Fibroblast of lung (primary cell): Measurements from ENCODE around the gene TMEM187. TPM values are rescaled to one million over a fixed set of nuclear protein-coding genes. Genes with fewer than 3 reads are reported as not detected.

ENCODE experiments used
- DNase-seq, 2 donors: peaks; one replicate each; pipeline versions ENCODE4 v3.0.0 to v3.0.0-alpha.2; 2010; ENCODE audit warnings: low read depth in 2 of 2
- H2AFZ ChIP-seq: 2 replicates; pipeline ENCODE4 v1.5.1; 2012; ENCODE audit warnings: low read length, control low read depth, inconsistent platforms
- H3K27ac ChIP-seq: 2 replicates; pipeline ENCODE4 v1.5.1; 2011; ENCODE audit warnings: low read length, control low read depth; ENCODE audit not compliant: insufficient read depth
- H3K27me3 ChIP-seq: 2 replicates; pipeline ENCODE4 v1.5.1; 2011; ENCODE audit warnings: mild to moderate bottlenecking, low read length; ENCODE audit not compliant: control insufficient read depth, insufficient read depth
- H3K36me3 ChIP-seq: 2 replicates; pipeline ENCODE4 v1.5.1; 2011; ENCODE audit warnings: low read length; ENCODE audit not compliant: control insufficient read depth, insufficient read depth
- H3K4me1 ChIP-seq: 2 replicates; pipeline ENCODE4 v1.5.1; 2011; ENCODE audit warnings: low read length; ENCODE audit not compliant: control insufficient read depth, insufficient read depth; ENCODE audit errors: extremely low read depth
- H3K4me2 ChIP-seq: 2 replicates; pipeline ENCODE4 v1.5.1; 2011; ENCODE audit warnings: low read length, control low read depth; ENCODE audit not compliant: insufficient read depth; ENCODE audit errors: extremely low read depth
- H3K4me3 ChIP-seq, 4 experiments: fragments of 200-600 bp in 1 of 4; sonication (generic) in 1 of 4; replicated peaks in 1 of 4; 2 replicates each; pipeline ENCODE4 v1.5.1; 2011 to 2016; ENCODE audit warnings: low read length in 4 of 4, low read depth in 3 of 4, mild to moderate bottlenecking in 3 of 4, control low read depth in 2 of 4, inconsistent platforms in 1 of 4, mixed read lengths in 1 of 4; ENCODE audit not compliant: insufficient read depth in 1 of 4; ENCODE audit errors: control extremely low read depth in 1 of 4
- H3K79me2 ChIP-seq: 2 replicates; pipeline ENCODE4 v1.5.1; 2012; ENCODE audit warnings: mild to moderate bottlenecking, low read length, inconsistent platforms; ENCODE audit not compliant: control insufficient read depth, insufficient read depth
- H3K9ac ChIP-seq: 2 replicates; pipeline ENCODE4 v1.5.1; 2011; ENCODE audit warnings: mild to moderate bottlenecking, low read length, control low read depth; ENCODE audit not compliant: insufficient read depth
- H3K9me3 ChIP-seq: 2 replicates; pipeline ENCODE4 v1.5.1; 2012; ENCODE audit warnings: low read depth, low read length; ENCODE audit not compliant: control insufficient read depth, insufficient read depth
- H4K20me1 ChIP-seq: 2 replicates; pipeline ENCODE4 v1.5.1; 2011; ENCODE audit warnings: low read length; ENCODE audit not compliant: control insufficient read depth, insufficient read depth; ENCODE audit errors: extremely low read depth
- CTCF ChIP-seq, 2 donors: IDR thresholded peaks in 1 of 2; conservative IDR thresholded peaks in 1 of 2; 1 replicate in 1 of 2; 2 replicates in 1 of 2; pipeline ENCODE4 v1.5.1; 2011 to 2012; ENCODE audit warnings: low read length in 2 of 2, control low read depth in 1 of 2, inconsistent platforms in 1 of 2, low read depth in 1 of 2, mild to moderate bottlenecking in 1 of 2
- EZH2 ChIP-seq: IDR thresholded peaks from 2 replicates; pipeline ENCODE4 v1.5.1; 2012; ENCODE audit warnings: low read length, control low read depth, mild to moderate bottlenecking; ENCODE audit errors: missing control alignments
- polyA plus RNA-seq, 2 donors: library from polyadenylated mRNA; depleted of rRNA in 1 of 2; stranded (reverse) in 1 of 2; unstranded in 1 of 2; fragments of >200 nt; gene quantifications; 2 replicates each; pipeline ENCODE4 v1.2.1, GENCODE V29; 2011 to 2012; ENCODE audit warnings: missing spikeins in 1 of 2
- total RNA-seq: library from RNA; depleted of rRNA; stranded (reverse); fragments of >200 nt; gene quantifications from 2 replicates; pipeline ENCODE4 v1.2.1, GENCODE V29; 2014

TMEM187 gene
- total and polyA plus RNA-seq, 2 donors (not counting 1 experiment from before 2014, with no cell fraction given) = 4.6 to 8.3 TPM

- peak overlapping the region; percentile 44 to 58 (median 56) for H3K4me3 ChIP-seq
- H3K4me2 ChIP-seq = peak overlapping the region; percentile 75
- peaks cover 14% of the 10 kb centered on the region for H3K79me2 ChIP-seq
- peak overlapping the region; percentile 73 for H3K9ac ChIP-seq
- no peaks in the 10 kb centered on the region for H3K27me3 ChIP-seq
- H3K36me3 ChIP-seq = peaks cover 9% of the 10 kb centered on the region
- DNase-seq = no peak
- no peaks in the 10 kb centered on the region for H3K9me3 ChIP-seq
- H4K20me1 ChIP-seq = no peaks in the 10 kb centered on the region
- peaks cover 3% of the 10 kb centered on the region for H3K4me1 ChIP-seq
- no peak overlapping the region for H2AFZ ChIP-seq
- peak overlapping the region; percentile 75 for H3K27ac ChIP-seq
- TF ChIP-seq CTCF (conservative IDR thresholded peaks at IDR 0.05 in 1 of 2, IDR thresholded peaks at IDR 0.05 in 1 of 2; ENCODE audit: low read depth in 1 of 2, low read length in 2 of 2) (no peak), EZH2 (no peak)
Measured at GRCh38 chrX:154018518-154019060, 46.0 kb downstream of the TMEM187 start.

- no peak for TF ChIP-seq CTCF (conservative IDR thresholded peaks at IDR 0.05 in 1 of 2, IDR thresholded peaks at IDR 0.05 in 1 of 2; ENCODE audit: low read depth in 1 of 2, low read length in 2 of 2)
- TF ChIP-seq EZH2 = no peak
- DNase-seq = no peak
- Histone ChIP-seq H2AFZ (no peak overlapping the region), H3K4me1 (peaks cover 4% of the 10 kb centered on the region), H3K36me3 (peaks cover 9% of the 10 kb centered on the region), H3K79me2 (peaks cover 14% of the 10 kb centered on the region), H3K4me2 (peak overlapping the region; percentile 75), H3K27ac (peak overlapping the region; percentile 75), H3K27me3 (no peaks in the 10 kb centered on the region), H3K4me3 (peak overlapping the region; percentile 44 to 58 (median 56)), H4K20me1 (no peaks in the 10 kb centered on the region), H3K9me3 (no peaks in the 10 kb centered on the region), H3K9ac (peak overlapping the region; percentile 73)
Measured at GRCh38 chrX:154019061-154019621, 46.6 kb downstream of the TMEM187 start.

GRCh38 chrX:154019633-154020528 is 47.3 kb downstream of the TMEM187 start, which contains the start of gene IRAK1:
Gene IRAK1 (minus strand): TSS chrX:154019902. CDS start chrX:154019812, 90 bp downstream.
- H3K36me3 ChIP-seq = peaks cover 9% of the 10 kb centered on the region
- peak within 1 kb of the TSS; percentile 73 for H3K9ac ChIP-seq
- peaks cover 4% of the 10 kb centered on the region for H3K4me1 ChIP-seq
- H4K20me1 ChIP-seq = no peaks in the 10 kb centered on the region
- DNase-seq = peak; percentile 52 to 57
- H3K9me3 ChIP-seq = no peaks in the 10 kb centered on the region
- H3K79me2 ChIP-seq = peaks cover 14% of the 10 kb centered on the region
- H3K4me3 ChIP-seq = peak within 1 kb of the TSS; percentile 44 to 58 (median 56)
- H2AFZ ChIP-seq = no peak within 1 kb of the TSS
- H3K27me3 ChIP-seq = no peaks in the 10 kb centered on the region
- no peak for TF ChIP-seq CTCF (conservative IDR thresholded peaks at IDR 0.05 in 1 of 2, IDR thresholded peaks at IDR 0.05 in 1 of 2; ENCODE audit: low read depth in 1 of 2, low read length in 2 of 2)
- no peak for TF ChIP-seq EZH2
- peak within 1 kb of the TSS; percentile 77 for H3K27ac ChIP-seq
- peak within 1 kb of the TSS; percentile 75 for H3K4me2 ChIP-seq
